B cell (primary cell): ENCODE results near the gene ZDHHC24.

Source experiments
- EZH2 ChIP-seq: IDR thresholded peaks from 2 replicates; pipeline ENCODE4 v1.6.1; 2012; ENCODE audit warnings: borderline replicate concordance, low read depth, mild to moderate bottlenecking, moderate library complexity, low read length; ENCODE audit not compliant: insufficient read depth, poor library complexity, severe bottlenecking
- TF ChIP-seq, protein P1 (sequence below): fragments of 200-600 bp; IDR thresholded peaks from one replicate; pipeline ENCODE4 v1.8.0; 2022; ENCODE audit warnings: antibody characterized with exemption, mild to moderate bottlenecking

GRCh38 chr11:66472054-66472453, 73.8 kb downstream of the ZDHHC24 start:
- TF ChIP-seq EZH2: no peak
- TF ChIP-seq, protein P1, sequence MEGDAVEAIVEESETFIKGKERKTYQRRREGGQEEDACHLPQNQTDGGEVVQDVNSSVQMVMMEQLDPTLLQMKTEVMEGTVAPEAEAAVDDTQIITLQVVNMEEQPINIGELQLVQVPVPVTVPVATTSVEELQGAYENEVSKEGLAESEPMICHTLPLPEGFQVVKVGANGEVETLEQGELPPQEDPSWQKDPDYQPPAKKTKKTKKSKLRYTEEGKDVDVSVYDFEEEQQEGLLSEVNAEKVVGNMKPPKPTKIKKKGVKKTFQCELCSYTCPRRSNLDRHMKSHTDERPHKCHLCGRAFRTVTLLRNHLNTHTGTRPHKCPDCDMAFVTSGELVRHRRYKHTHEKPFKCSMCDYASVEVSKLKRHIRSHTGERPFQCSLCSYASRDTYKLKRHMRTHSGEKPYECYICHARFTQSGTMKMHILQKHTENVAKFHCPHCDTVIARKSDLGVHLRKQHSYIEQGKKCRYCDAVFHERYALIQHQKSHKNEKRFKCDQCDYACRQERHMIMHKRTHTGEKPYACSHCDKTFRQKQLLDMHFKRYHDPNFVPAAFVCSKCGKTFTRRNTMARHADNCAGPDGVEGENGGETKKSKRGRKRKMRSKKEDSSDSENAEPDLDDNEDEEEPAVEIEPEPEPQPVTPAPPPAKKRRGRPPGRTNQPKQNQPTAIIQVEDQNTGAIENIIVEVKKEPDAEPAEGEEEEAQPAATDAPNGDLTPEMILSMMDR: no peak
